GM21528 (cell line): ENCODE data around the gene IL17B.

Source experiments
- ATAC-seq: cut with Tn5 transposase; IDR thresholded peaks from one replicate; pipeline ENCODE4 v1.9.1; 2021; ENCODE audit warnings: mild to moderate bottlenecking, moderate library complexity; ENCODE audit not compliant: unreplicated experiment, low FRiP score

IL17B gene

DNA sequence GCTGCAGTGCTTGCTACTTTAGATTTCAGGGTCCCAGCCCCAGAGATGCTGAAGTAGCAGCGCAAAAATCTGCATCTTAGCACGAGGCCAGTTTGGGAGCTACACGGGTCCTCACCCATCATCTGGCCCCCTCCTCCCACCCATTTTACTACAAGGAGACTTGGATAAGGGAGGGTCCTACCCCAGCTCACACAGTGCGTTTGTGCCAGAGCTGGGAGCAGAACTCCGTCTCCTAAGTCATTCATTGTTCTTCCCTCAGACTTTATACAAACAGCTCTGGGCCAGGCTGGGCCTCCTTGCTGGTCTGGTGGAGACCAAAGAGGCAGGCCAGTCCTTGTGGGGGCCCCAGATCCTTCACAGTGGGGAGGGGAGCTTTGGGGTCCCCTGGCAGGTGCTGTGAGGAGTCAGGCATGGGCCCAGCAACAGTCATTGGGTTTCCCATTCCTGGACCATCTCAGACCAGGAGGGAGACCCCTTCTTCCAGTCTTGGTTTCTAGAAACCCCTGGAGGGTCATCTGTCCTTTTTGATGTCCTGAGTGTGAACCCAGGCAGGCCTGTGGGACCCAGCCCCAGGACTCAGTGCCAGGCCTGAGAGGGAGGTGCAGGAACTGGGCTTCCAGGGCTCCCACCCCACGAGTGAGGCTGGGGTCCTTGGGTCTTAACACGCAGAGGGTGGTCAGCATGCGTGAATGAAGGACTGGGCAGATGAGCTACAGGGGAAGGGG, 2.3 kb upstream of the IL17B start:
- ATAC-seq = no peak

GRCh38 chr5:149380466-149381121, 1.5 kb upstream of the IL17B start:
- ATAC-seq = no peak

- ATAC-seq = no peak
These were observed 804 bp upstream of the IL17B start for GRCh38 chr5:149379818-149380374.

- no peak for ATAC-seq
These were observed 761 bp downstream of the IL17B start for GRCh38 chr5:149378241-149378820.

DNA sequence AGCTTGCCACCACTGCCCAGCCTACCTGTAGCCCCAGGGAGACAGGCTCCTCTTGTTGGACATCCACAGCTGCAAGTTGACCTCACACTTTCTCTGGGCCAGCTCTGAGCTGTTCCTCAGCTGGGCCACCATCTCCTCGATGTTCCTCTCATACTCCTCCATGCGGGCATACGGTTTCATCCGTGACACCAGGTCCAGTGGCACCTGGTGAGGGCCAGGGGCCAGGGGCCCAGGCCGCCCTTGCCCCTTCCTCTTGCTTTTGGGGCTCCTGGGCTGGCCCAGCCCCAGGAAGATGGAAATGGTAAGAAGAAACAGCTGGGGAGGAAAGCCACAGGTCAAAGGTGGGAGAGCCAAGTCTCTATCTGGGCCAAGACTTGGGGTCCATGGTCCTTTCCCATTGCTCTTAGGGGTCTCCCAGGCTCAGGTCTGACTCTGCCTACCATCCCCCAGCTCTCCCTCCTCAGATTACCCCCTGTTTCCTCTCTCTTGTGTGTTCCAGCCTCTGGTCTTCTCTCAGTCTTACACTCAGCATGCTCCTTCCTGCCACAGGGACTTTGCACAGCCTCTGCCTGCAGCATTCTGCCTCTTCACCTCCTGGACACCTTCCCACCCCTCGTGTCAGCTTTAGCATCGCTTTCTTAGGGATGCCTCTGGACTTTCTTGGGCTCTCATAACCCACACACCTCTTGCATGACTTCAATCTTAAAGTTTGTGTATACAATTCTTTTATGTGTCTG, 2.2 kb downstream of the IL17B start:
- no peak for ATAC-seq

- ATAC-seq = no peak
These were observed 3.0 kb downstream of the IL17B start for GRCh38 chr5:149376104-149376503.

- no peak for ATAC-seq
These were observed 3.7 kb downstream of the IL17B start for GRCh38 chr5:149375434-149375833.

DNA sequence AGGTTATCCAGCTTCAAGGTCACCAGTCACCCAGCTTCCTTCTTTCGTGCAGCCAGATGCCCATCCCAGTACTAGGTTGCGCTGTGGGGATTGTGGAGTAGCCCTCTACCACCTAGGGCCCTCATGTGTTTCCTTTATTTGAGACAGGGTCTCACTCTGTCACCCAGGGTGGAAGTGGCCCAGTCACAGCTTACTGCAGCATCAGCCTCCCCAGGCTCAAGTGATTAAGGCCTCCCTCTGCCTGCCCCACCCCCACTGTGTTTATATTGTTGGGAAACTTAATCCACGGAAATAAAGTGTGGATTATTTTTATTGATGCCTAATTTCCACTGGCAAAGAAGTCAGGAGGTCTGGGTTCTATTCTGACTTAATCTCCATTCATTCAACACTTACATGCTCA, 4.3 kb downstream of the IL17B start:
- no peak for ATAC-seq

DNA sequence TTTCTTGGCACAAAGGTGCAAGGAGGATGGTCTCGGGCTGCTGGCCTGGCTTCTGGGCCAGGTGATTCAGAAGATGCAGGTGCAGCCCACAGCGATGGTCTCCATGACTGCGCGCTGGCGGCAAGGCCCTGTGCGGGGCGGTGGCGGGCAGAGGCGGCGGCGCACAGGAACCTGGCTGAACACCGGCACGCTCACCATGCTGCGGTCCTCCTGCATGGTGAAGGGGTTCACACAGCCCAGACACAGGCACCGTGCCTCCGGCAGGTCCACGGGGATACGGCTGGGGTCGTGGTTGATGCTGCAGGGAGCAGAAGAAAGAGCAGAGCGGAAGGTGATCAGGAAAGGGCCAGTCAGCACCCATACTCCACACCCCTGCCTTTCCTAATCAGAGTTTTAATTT, 4.8 kb downstream of the IL17B start:
- no peak for ATAC-seq

DNA sequence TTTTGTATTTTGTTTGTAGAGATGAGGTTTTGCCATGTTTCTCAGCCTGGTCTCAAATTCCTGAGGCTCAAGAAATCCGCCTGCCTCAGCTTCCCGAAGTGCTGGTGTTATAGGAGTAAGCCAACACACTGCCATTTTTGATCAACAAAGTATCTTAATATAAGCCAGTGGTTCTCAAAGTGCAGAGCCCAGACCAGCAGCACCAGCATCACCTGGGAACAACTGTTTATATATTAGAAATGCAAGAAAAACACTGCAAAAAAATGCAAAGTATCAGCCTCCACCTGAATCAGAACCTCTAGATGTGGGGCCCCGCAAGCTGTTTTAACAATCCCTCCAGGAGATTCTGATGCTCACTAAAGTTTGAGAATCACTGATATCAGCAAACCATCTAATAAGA, 6.2 kb downstream of the IL17B start:
- ATAC-seq = no peak

- ATAC-seq = no peak
These were observed 6.9 kb downstream of the IL17B start for GRCh38 chr5:149372076-149372795.

DNA sequence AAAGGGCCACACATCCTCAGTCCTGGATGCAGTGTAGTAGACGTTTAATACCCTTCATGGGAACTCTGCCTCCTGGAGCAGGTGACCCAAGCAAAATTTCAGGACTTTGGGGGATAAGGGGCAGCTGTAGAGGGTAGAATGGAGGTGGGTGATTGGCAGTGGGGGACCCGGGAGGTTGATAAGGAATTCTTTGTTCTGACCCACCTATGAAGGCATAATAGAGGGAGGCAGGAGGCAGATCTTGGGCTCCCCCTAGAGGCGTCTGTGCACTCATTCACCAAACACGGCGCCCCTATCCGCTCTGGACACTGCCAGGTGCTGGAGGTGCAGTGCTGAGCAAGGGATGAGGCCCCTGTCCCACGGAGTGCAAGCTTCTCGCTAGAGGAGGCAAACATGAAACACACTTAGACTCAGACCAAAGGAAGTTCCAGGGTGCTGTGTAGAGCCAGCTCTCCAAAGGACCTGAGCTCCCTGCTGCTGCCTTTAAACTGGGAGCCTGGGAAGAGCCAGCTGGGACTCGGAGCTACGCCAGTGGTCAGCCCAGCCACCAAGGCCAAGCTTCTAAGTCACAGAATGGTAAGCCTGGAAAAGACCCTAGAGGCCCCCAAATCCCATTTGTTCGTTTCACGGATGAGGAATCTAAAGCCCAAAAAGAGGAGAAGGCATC, 7.7 kb downstream of the IL17B start:
- ATAC-seq = peak; percentile 85

DNA sequence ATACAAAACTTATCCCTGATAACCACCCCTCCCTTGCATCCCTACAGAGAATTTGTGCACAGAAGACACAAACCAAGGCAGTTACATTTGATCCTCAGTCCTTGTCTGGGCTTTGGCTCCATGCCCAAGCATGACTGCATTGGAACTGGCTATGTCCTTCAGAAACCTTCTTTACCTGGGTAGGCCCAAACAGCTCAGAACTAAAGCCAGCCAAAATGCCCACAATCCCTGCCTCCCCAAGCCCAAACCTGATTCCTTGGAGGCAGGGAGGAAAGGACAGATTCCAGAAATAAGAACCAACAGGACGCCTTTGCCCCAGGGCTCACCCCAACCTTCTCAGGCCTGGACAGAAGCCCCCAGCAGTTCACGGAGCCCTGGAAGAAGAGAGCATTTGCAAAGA, 8.2 kb downstream of the IL17B start:
- ATAC-seq = no peak

DNA sequence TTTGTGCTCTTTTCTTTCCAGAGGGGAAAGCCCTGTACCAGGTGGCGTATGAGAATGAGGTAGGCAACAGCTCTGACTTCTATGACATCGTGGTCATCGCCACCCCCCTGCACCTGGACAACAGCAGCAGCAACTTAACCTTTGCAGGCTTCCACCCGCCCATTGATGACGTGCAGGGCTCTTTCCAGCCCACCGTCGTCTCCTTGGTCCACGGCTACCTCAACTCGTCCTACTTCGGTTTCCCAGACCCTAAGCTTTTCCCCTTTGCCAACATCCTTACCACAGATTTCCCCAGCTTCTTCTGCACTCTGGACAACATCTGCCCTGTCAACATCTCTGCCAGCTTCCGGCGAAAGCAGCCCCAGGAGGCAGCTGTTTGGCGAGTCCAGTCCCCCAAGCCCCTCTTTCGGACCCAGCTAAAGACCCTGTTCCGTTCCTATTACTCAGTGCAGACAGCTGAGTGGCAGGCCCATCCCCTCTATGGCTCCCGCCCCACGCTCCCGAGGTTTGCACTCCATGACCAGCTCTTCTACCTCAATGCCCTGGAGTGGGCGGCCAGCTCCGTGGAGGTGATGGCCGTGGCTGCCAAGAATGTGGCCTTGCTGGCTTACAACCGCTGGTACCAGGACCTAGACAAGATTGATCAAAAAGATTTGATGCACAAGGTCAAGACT, 11.0 kb downstream of the IL17B start:
- no peak for ATAC-seq

GRCh38 chr5:149367249-149367971, 11.7 kb downstream of the IL17B start:
- ATAC-seq = no peak

DNA sequence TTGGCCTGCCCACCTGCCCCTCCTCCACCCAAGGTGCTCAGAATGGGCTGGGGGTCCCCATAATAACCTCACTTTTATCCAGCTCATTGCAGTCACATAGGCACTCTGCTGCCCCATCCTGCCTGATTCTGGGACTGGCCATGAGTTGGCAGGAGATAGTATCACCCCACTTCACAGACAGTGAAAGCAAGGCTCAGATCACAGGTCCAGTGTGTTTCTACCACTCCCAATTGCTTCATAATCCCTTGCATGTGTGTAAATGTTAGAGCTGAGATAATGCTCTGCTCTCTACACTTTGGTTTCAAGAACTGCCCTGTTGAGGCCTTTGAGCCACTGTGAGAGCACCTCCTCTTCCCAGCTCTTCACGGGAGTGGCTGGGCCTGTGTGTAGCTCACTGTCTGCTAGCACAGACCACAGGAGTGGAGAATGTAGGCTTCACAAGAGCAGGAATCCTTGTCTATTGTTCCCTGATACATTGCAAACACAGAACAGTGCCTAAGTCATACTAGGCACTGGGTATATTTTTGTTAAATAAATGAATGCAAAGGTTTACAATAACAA, 12.8 kb downstream of the IL17B start:
- no peak for ATAC-seq

GRCh38 chr5:149365418-149365817, 13.7 kb downstream of the IL17B start:
- ATAC-seq = no peak

DNA sequence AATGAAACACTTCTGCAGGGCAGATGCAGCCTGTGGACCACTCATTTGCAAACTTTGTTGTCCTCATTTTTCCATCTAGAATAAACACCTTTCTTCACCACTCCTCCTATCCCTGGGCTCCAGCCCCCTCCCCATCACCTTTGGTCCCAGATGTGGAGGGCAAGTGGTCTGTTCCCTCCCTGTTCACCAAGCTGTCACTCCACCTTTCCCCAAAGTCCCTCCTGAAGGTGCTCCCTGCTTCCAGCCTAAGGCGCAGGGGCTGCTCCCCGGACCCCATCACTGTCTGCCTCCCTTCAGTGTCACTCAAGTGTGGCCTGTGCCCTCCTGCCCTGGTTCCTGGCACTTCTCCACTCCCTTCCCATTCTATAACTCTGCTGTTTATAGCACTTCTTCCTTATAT, 14.4 kb downstream of the IL17B start:
- ATAC-seq = no peak
